GM12878 (cell line): ENCODE results near the gene VGF. TPM values are rescaled to one million over a fixed set of nuclear protein-coding genes. Genes with fewer than 3 reads are reported as not detected.

Source experiments
- ATAC-seq: fragments of 200-7000 bp; cut with Tn5 transposase; 3 replicates; pipeline ENCODE4 v1.9.1; 2020; ENCODE audit warnings: mild to moderate bottlenecking, moderate library complexity
- BruUV-seq: library from RNA; stranded (reverse); fragments of 400-500 nt; replicated peaks from 2 replicates; lab custom pipeline; 2021; lab: Mats Ljungman, UMichigan
- CTCF ChIA-PET: fragments of 300-600 bp; sonication (Branson Sonifier 250); formaldehyde crosslinking; extraction: SDS; loops from one replicate; lab custom pipeline; 2021; ENCODE audit warnings: inconsistent platforms; lab: Yijun Ruan, JAX
- POLR2A ChIA-PET: fragments of 350-600 bp; formaldehyde crosslinking; extraction: SDS; loops from one replicate; lab custom pipeline; 2021; ENCODE audit warnings: inconsistent platforms; lab: Charles Lee
- RAD21 ChIA-PET: fragments of 300-600 bp; sonication (Branson Sonifier 250); formaldehyde crosslinking; loops from one replicate; lab custom pipeline; 2023; ENCODE audit warnings: antibody characterized with exemption; ENCODE audit not compliant: unreplicated experiment; lab: Charles Lee
- SMC1A ChIA-PET: fragments of 300-600 bp; sonication (Branson Sonifier 250); formaldehyde crosslinking; loops from one replicate; lab custom pipeline; 2023; ENCODE audit not compliant: unreplicated experiment, uncharacterized antibody; lab: Charles Lee
- DNase-seq: peaks from one replicate; pipeline ENCODE4 v3.0.0-alpha.2; 2011; ENCODE audit warnings: low read depth, low spot score
- FAIRE-seq: peaks from 3 replicates; lab custom pipeline; 2011; peaks lifted over from hg19 to GRCh38; lab: Jason Lieb, UNC
- H2AFZ ChIP-seq: 2 replicates; pipeline ENCODE4 v1.6.0; 2011; ENCODE audit warnings: low read depth, low read length, control low read depth; ENCODE audit not compliant: control insufficient read depth
- H3K27ac ChIP-seq: 2 replicates; pipeline ENCODE4 v1.5.1; 2011; ENCODE audit warnings: control low read depth; ENCODE audit not compliant: control insufficient read depth, insufficient read depth
- H3K27me3 ChIP-seq, 2 experiments: replicated peaks in 1 of 2; 2 replicates each; pipeline versions ENCODE4 v1.6.0 to v1.6.1; 2011; ENCODE audit warnings: low read length in 1 of 2; ENCODE audit not compliant: control insufficient read depth in 2 of 2, insufficient read depth in 2 of 2
- H3K36me3 ChIP-seq, 2 experiments: 2 replicates each; pipeline ENCODE4 v1.5.1; 2011; ENCODE audit warnings: low read length in 1 of 2; ENCODE audit not compliant: control insufficient read depth in 2 of 2, insufficient read depth in 2 of 2
- H3K4me1 ChIP-seq: 2 replicates; pipeline ENCODE4 v1.6.1; 2011; ENCODE audit warnings: mild to moderate bottlenecking, low read length, moderate library complexity, mixed read lengths; ENCODE audit not compliant: control insufficient read depth, insufficient read depth
- H3K4me2 ChIP-seq: 2 replicates; pipeline ENCODE4 v1.6.0; 2011; ENCODE audit warnings: control low read depth; ENCODE audit not compliant: control insufficient read depth, insufficient read depth
- H3K4me3 ChIP-seq: fragments of 200-600 bp; sonication (generic); 2 replicates; pipeline ENCODE4 v1.5.1; 2016
- H3K79me2 ChIP-seq: 2 replicates; pipeline ENCODE4 v1.6.0; 2011; ENCODE audit warnings: low read length; ENCODE audit not compliant: control insufficient read depth, insufficient read depth
- H3K9ac ChIP-seq: 2 replicates; pipeline ENCODE4 v1.8.0; 2011; ENCODE audit warnings: low read length, control low read depth, mixed read lengths; ENCODE audit not compliant: control insufficient read depth, insufficient read depth
- H3K9me3 ChIP-seq: replicated peaks from 3 replicates; pipeline ENCODE4 v1.5.1; 2011; ENCODE audit warnings: mild to moderate bottlenecking, low read length; ENCODE audit not compliant: control insufficient read depth, insufficient read depth
- H4K20me1 ChIP-seq: 2 replicates; pipeline ENCODE4 v1.6.0; 2011; ENCODE audit not compliant: control insufficient read depth, insufficient read depth
- BCL11A ChIP-seq: IDR thresholded peaks from 2 replicates; pipeline ENCODE4 v1.6.1; 2011; ENCODE audit warnings: low read depth, low read length
- ESRRA ChIP-seq: IDR thresholded peaks from 2 replicates; pipeline ENCODE4 v1.6.1; 2012; ENCODE audit warnings: mild to moderate bottlenecking, low read length, improper control_type of control experiment
- ETV6 ChIP-seq, 2 experiments: fragments of 450-650 bp in 1 of 2; IDR thresholded peaks in 1 of 2; conservative IDR thresholded peaks in 1 of 2; 2 replicates each; pipeline ENCODE4 v1.6.1; 2014; ENCODE audit warnings: antibody characterized with exemption in 1 of 2, borderline replicate concordance in 1 of 2, low read depth in 1 of 2, mild to moderate bottlenecking in 1 of 2, moderate library complexity in 1 of 2
- HCFC1 ChIP-seq: fragments of 150-350 bp; IDR thresholded peaks from 2 replicates; pipeline ENCODE4 v1.6.1; 2014; ENCODE audit warnings: low read length
- IKZF1 ChIP-seq: fragments of 450-650 bp; conservative IDR thresholded peaks from 2 replicates; pipeline ENCODE4 v1.6.1; 2017; ENCODE audit warnings: antibody characterized with exemption, mild to moderate bottlenecking
- MEF2A ChIP-seq: IDR thresholded peaks from 2 replicates; pipeline ENCODE4 v1.6.1; 2011; ENCODE audit warnings: low read depth, mild to moderate bottlenecking, low read length, moderate library complexity; ENCODE audit not compliant: insufficient read depth
- RELA ChIP-seq: fragments of 450-650 bp; IDR thresholded peaks from 2 replicates; pipeline ENCODE4 v1.8.0; 2014; ENCODE audit warnings: borderline replicate concordance; ENCODE audit not compliant: partially characterized antibody
- RFX5 ChIP-seq: IDR thresholded peaks from 2 replicates; pipeline ENCODE4 v1.6.1; 2011; ENCODE audit warnings: low read depth, low read length, improper control_type of control experiment
- WGBS: methylation state at CpG from one replicate; pipeline ENCODE4 v1.1.6; 2016; ENCODE audit warnings: low lambda C conversion rate; ENCODE audit not compliant: insufficient replicate concordance, insufficient coverage; ENCODE audit errors: missing lambda C conversion rate; 5-methylcytosine and 5-hydroxymethylcytosine counted together
- in situ Hi-C: fragments of 300-500 bp; cut with MboI; formaldehyde crosslinking; loops from 9 replicates; pipeline ENCODE4 v1.14.3; 2018; ENCODE audit warnings: mixed read lengths
- intact Hi-C: fragments of 100-400 bp; cut with micrococcal nuclease; formaldehyde crosslinking; loops from one replicate; pipeline ENCODE4 v1.14.2; 2022; ENCODE audit not compliant: unreplicated experiment
- polyA plus RNA-seq, 11 experiments: library from polyadenylated mRNA; depleted of rRNA in 4 of 11; unstranded in 6 of 11; stranded (reverse) in 5 of 11; fragments of >200 nt; fragmentation: Nextera tagmentation in 4 of 11; fragmentation: Illumina TruSeq in 1 of 11; extraction: Ambion mirVana in 4 of 11; extraction: Trizol in 1 of 11; gene quantifications; 1 replicate in 1 of 11; 2 replicates in 10 of 11; pipeline versions ENCODE4 v1.2.1 to v1.2.3, GENCODE V29; 2011 to 2016; ENCODE audit warnings: inconsistent platforms in 2 of 11, missing spikeins in 2 of 11, low read depth in 1 of 11
- total RNA-seq, 4 experiments: library from RNA; depleted of rRNA in 3 of 4; stranded (reverse); fragments of >200 nt in 3 of 4; fragmentation: Illumina TruSeq in 1 of 4; extraction: Trizol in 1 of 4; gene quantifications; 2 replicates each; pipeline versions ENCODE4 v1.2.1 to v1.2.3, GENCODE V29; 2013 to 2021
- TF ChIP-seq, protein P1 (sequence below): IDR thresholded peaks from 2 replicates; pipeline ENCODE4 v1.6.1; 2011; ENCODE audit warnings: mild to moderate bottlenecking, low read depth, low read length, moderate library complexity; ENCODE audit not compliant: insufficient replicate concordance
- TF ChIP-seq, protein P2 (sequence below): fragments of 450-650 bp; IDR thresholded peaks from 2 replicates; pipeline ENCODE4 v1.6.1; 2017; ENCODE audit warnings: mild to moderate bottlenecking, moderate library complexity
- TF ChIP-seq, protein P3 (sequence below): IDR thresholded peaks from 2 replicates; pipeline ENCODE4 v1.6.1; 2012; ENCODE audit warnings: improper control_type of control experiment, low read depth, low read length; ENCODE audit not compliant: insufficient replicate concordance

The VGF gene
- total and polyA plus RNA-seq, 10 of the 15 experiments (the other 5 are each of a cell fraction or from before 2014, with no cell fraction given), result 0.09 to 0.25 (median 0.17) TPM; not detected in 6

DNA sequence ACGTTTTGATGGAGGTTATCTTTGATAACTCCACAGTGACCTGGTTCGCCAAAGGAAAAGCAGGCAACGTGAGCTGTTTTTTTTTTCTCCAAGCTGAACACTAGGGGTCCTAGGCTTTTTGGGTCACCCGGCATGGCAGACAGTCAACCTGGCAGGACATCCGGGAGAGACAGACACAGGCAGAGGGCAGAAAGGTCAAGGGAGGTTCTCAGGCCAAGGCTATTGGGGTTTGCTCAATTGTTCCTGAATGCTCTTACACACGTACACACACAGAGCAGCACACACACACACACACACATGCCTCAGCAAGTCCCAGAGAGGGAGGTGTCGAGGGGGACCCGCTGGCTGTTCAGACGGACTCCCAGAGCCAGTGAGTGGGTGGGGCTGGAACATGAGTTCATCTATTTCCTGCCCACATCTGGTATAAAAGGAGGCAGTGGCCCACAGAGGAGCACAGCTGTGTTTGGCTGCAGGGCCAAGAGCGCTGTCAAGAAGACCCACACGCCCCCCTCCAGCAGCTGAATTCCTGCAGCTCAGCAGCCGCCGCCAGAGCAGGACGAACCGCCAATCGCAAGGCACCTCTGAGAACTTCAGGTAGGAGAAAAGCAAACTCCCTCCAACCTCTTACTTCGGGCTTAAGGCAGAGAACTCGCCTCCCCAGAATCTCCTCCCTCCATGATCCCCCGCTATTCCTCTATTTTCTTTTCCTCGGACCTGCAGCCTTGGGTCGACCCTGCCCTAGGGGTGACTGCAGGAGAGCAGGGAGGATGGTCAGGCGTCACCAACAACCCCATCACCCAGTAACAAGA is 38.5 kb downstream of the VGF start, which contains the start of gene SERPINE1:
Gene SERPINE1 (plus strand): TSS at position 454 of the 809 bp plus-strand sequence. CDS start 1,290 bp downstream, outside the sequence.
- ChIA-PET POLR2A (interaction anchor here (0.6 to 1.4 kb wide), 6 partner anchors 12 to 260 kb away, joined by 3 to 6 read pairs (median 4); partner anchors contain the start of genes TRIM56, TRIP6 and UFSP1), RAD21 (interaction anchor here (0.7 to 2.6 kb wide), 4 partner anchors 11 to 252 kb away, joined by 3 to 11 read pairs (median 6); partner anchors contain the start of genes SRRT and TRIM56), SMC1A (interaction anchor here (1.0 to 2.0 kb wide), 6 partner anchors 13 to 91 kb away, joined by 3 to 6 read pairs (median 3); partner anchors contain the start of genes VGF and ZNHIT1), CTCF (interaction anchor here (0.6 to 4.0 kb wide), 13 partner anchors 8 to 156 kb away, joined by 3 to 31 read pairs (median 4); partner anchors contain the start of gene TRIM56)
- BruUV-seq, result no TSS peak
- DNase-seq (peak; percentile 47), ATAC-seq (peak; percentile 79), FAIRE-seq (peak; percentile 54)
- Histone ChIP-seq H3K27ac (no peak within 1 kb of the TSS), H3K4me1 (peaks cover 25% of the 10 kb centered on the region), H3K79me2 (no peaks in the 10 kb centered on the region), H3K4me3 (no peak within 1 kb of the TSS; the same call in 1 of the 2 replicates), H2AFZ (peak within 1 kb of the TSS; percentile 51), H3K4me2 (peak within 1 kb of the TSS; percentile 90), H3K27me3 (no peaks in the 10 kb centered on the region; a peak in 1 of 4 replicates), H4K20me1 (no peaks in the 10 kb centered on the region), H3K9me3 (no peaks in the 10 kb centered on the region), H3K36me3 (no peaks in the 10 kb centered on the region), H3K9ac (no peak within 1 kb of the TSS)
- intact Hi-C loops (no loop called here), in situ Hi-C loops (no loop called here)
- WGBS, result 20% methylated on average over 22 of the region's 22 CpGs
- TF ChIP-seq, protein P1, sequence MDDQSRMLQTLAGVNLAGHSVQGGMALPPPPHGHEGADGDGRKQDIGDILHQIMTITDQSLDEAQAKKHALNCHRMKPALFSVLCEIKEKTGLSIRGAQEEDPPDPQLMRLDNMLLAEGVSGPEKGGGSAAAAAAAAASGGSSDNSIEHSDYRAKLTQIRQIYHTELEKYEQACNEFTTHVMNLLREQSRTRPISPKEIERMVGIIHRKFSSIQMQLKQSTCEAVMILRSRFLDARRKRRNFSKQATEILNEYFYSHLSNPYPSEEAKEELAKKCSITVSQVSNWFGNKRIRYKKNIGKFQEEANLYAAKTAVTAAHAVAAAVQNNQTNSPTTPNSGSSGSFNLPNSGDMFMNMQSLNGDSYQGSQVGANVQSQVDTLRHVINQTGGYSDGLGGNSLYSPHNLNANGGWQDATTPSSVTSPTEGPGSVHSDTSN, result no peak
- TF ChIP-seq ETV6 (conservative IDR thresholded peaks at IDR 0.05 in 1 of 2, IDR thresholded peaks at IDR 0.05 in 1 of 2; ENCODE audit: borderline replicate concordance in 1 of 2, low read depth in 1 of 2), result no peak; a peak in 1 of 4 replicates
- no peak for TF ChIP-seq RFX5
- no peak for TF ChIP-seq ESRRA
- no peak for TF ChIP-seq RELA
- TF ChIP-seq, protein P2, sequence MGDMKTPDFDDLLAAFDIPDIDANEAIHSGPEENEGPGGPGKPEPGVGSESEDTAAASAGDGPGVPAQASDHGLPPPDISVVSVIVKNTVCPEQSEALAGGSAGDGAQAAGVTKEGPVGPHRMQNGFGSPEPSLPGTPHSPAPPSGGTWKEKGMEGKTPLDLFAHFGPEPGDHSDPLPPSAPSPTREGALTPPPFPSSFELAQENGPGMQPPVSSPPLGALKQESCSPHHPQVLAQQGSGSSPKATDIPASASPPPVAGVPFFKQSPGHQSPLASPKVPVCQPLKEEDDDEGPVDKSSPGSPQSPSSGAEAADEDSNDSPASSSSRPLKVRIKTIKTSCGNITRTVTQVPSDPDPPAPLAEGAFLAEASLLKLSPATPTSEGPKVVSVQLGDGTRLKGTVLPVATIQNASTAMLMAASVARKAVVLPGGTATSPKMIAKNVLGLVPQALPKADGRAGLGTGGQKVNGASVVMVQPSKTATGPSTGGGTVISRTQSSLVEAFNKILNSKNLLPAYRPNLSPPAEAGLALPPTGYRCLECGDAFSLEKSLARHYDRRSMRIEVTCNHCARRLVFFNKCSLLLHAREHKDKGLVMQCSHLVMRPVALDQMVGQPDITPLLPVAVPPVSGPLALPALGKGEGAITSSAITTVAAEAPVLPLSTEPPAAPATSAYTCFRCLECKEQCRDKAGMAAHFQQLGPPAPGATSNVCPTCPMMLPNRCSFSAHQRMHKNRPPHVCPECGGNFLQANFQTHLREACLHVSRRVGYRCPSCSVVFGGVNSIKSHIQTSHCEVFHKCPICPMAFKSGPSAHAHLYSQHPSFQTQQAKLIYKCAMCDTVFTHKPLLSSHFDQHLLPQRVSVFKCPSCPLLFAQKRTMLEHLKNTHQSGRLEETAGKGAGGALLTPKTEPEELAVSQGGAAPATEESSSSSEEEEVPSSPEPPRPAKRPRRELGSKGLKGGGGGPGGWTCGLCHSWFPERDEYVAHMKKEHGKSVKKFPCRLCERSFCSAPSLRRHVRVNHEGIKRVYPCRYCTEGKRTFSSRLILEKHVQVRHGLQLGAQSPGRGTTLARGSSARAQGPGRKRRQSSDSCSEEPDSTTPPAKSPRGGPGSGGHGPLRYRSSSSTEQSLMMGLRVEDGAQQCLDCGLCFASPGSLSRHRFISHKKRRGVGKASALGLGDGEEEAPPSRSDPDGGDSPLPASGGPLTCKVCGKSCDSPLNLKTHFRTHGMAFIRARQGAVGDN, result 0 out of 2 replicates have a peak, but pooled peaks have one; percentile 14
- no peak for TF ChIP-seq MEF2A
- TF ChIP-seq IKZF1, result peak; percentile 46
- TF ChIP-seq, protein P3, sequence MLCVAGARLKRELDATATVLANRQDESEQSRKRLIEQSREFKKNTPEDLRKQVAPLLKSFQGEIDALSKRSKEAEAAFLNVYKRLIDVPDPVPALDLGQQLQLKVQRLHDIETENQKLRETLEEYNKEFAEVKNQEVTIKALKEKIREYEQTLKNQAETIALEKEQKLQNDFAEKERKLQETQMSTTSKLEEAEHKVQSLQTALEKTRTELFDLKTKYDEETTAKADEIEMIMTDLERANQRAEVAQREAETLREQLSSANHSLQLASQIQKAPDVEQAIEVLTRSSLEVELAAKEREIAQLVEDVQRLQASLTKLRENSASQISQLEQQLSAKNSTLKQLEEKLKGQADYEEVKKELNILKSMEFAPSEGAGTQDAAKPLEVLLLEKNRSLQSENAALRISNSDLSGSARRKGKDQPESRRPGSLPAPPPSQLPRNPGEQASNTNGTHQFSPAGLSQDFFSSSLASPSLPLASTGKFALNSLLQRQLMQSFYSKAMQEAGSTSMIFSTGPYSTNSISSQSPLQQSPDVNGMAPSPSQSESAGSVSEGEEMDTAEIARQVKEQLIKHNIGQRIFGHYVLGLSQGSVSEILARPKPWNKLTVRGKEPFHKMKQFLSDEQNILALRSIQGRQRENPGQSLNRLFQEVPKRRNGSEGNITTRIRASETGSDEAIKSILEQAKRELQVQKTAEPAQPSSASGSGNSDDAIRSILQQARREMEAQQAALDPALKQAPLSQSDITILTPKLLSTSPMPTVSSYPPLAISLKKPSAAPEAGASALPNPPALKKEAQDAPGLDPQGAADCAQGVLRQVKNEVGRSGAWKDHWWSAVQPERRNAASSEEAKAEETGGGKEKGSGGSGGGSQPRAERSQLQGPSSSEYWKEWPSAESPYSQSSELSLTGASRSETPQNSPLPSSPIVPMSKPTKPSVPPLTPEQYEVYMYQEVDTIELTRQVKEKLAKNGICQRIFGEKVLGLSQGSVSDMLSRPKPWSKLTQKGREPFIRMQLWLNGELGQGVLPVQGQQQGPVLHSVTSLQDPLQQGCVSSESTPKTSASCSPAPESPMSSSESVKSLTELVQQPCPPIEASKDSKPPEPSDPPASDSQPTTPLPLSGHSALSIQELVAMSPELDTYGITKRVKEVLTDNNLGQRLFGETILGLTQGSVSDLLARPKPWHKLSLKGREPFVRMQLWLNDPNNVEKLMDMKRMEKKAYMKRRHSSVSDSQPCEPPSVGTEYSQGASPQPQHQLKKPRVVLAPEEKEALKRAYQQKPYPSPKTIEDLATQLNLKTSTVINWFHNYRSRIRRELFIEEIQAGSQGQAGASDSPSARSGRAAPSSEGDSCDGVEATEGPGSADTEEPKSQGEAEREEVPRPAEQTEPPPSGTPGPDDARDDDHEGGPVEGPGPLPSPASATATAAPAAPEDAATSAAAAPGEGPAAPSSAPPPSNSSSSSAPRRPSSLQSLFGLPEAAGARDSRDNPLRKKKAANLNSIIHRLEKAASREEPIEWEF, result no peak
- no peak for TF ChIP-seq HCFC1
- TF ChIP-seq BCL11A, result no peak
